Skeletal muscle tissue (tissue), 4 donors: ENCODE measurements around the gene PPP1R14C. TPM values are rescaled to one million over a fixed set of nuclear protein-coding genes. Genes with fewer than 3 reads are reported as not detected.

ENCODE experiments used
- H3K27ac ChIP-seq: one replicate; pipeline ENCODE4 v1.7.0; 2013; ENCODE audit warnings: mild to moderate bottlenecking, low read depth, low read length, inconsistent platforms
- H3K27me3 ChIP-seq, 3 donors: one replicate each; pipeline ENCODE4 v1.7.0; 2013; ENCODE audit warnings: low read length in 3 of 3; ENCODE audit not compliant: control insufficient read depth in 3 of 3, insufficient read depth in 3 of 3
- H3K36me3 ChIP-seq, 3 donors: one replicate each; pipeline ENCODE4 v1.7.0; 2013; ENCODE audit warnings: low read length in 3 of 3; ENCODE audit not compliant: control insufficient read depth in 3 of 3, insufficient read depth in 3 of 3
- H3K4me1 ChIP-seq, 3 donors: one replicate each; pipeline ENCODE4 v1.7.0; 2013; ENCODE audit warnings: low read length in 3 of 3, mild to moderate bottlenecking in 3 of 3; ENCODE audit not compliant: control insufficient read depth in 3 of 3, insufficient read depth in 3 of 3
- H3K4me3 ChIP-seq, 3 donors: one replicate each; pipeline ENCODE4 v1.7.0; 2013; ENCODE audit warnings: low read length in 3 of 3
- H3K9ac ChIP-seq, 3 donors: one replicate each; pipeline ENCODE4 v1.7.0; 2013; ENCODE audit warnings: low read length in 3 of 3, mild to moderate bottlenecking in 3 of 3, moderate library complexity in 2 of 3, low read depth in 1 of 3
- H3K9me3 ChIP-seq, 3 donors: one replicate each; pipeline ENCODE4 v1.7.0; 2013; ENCODE audit warnings: low read length in 3 of 3; ENCODE audit not compliant: control insufficient read depth in 3 of 3
- total RNA-seq: library from RNA; depleted of rRNA; stranded (reverse); fragments of >200 nt; gene quantifications from one replicate; pipeline ENCODE4 v1.2.3, GENCODE V29; 2014
- donor health status: Osteomylitis.

Gene PPP1R14C
- total RNA-seq, 1 donor from 2014 or later, result 14.1 TPM

DNA sequence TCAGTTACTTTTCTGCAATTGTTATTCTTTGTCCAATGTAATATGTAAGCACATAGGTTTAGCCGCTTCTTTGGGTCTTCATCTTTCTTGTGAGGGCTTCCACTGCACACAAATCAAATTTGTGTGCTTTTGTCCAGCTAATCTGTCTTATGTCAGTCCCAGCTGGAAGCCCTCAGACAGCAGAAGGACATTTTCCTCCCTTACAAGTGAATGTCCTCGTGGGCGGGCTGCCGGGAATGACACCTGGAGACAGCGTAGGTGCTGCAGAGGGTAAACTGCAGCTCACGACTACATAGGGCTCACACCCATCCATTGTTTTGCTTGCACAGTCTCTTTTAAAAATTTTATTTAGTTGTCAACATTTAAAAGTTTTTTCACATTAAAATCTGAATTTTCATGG, 24.6 kb upstream of the PPP1R14C start:
- no peak overlapping the region for H3K9ac ChIP-seq
- H3K4me3 ChIP-seq, result no peak overlapping the region
- no peaks in the 10 kb centered on the region for H3K4me1 ChIP-seq
- H3K9me3 ChIP-seq, result no peaks in the 10 kb centered on the region
- H3K36me3 ChIP-seq, result no peaks in the 10 kb centered on the region
- no peak overlapping the region for H3K27ac ChIP-seq
- H3K27me3 ChIP-seq, result no peaks in the 10 kb centered on the region

DNA sequence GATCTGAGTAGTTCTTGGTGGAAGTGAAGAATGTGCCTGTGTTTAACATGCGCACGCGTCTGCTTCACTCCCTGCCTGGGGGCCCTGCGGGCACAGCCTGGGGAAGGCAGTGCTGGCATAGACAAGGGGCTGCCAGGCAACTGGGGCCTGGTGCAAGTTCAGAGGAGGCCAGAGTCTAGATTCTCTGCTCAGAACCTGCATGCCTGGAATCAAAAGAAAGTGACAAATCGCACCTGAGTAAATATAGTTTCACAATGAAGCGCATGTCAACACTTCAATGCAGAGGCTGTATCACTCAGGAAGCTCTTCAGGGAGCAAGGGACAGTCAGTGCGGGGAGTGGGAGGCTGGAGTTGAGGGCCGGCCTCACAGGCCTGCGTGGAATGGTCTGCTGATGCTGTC, 24.2 kb upstream of the PPP1R14C start:
- Histone ChIP-seq H3K36me3 (no peaks in the 10 kb centered on the region), H3K4me1 (no peaks in the 10 kb centered on the region), H3K27me3 (no peaks in the 10 kb centered on the region), H3K9me3 (no peaks in the 10 kb centered on the region), H3K27ac (no peak overlapping the region), H3K9ac (no peak overlapping the region), H3K4me3 (no peak overlapping the region)

- H3K9me3 ChIP-seq, result no peaks in the 10 kb centered on the region
- no peak overlapping the region for H3K27ac ChIP-seq
- peaks cover 0 to under 1% (median 0%) of the 10 kb centered on the region in 3 donors for H3K27me3 ChIP-seq
- no peaks in the 10 kb centered on the region for H3K4me1 ChIP-seq
- H3K4me3 ChIP-seq, result no peak overlapping the region
- no peak overlapping the region for H3K9ac ChIP-seq
- H3K36me3 ChIP-seq, result no peaks in the 10 kb centered on the region
Observed at GRCh38 chr6:150119173-150119572, 23.7 kb upstream of the PPP1R14C start.

DNA sequence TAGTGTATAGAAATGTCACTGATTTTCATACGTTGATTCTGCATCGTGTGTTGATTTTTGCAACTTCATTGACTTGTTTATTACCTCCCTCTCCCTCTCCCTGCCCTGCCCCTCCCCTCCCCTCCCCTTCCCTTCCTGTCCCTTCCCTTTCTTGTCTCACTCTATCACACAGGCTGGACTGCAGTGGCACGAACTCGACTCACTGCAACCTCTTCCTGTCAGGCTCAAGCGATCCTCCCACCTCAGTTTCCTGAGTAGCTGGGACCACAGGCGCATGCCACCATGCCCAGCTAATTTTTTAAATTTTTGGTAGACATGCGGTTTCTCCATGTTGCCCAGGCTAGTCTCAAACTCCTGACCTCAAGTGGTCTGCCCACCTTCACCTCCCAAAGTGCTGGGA, 19.2 kb upstream of the PPP1R14C start:
- H3K9me3 ChIP-seq, result no peaks in the 10 kb centered on the region
- peaks cover 0 to 5% (median 3%) of the 10 kb centered on the region in 3 donors for H3K27me3 ChIP-seq
- H3K36me3 ChIP-seq, result no peaks in the 10 kb centered on the region
- no peak overlapping the region for H3K9ac ChIP-seq
- H3K27ac ChIP-seq, result no peak overlapping the region
- no peaks in the 10 kb centered on the region for H3K4me1 ChIP-seq
- H3K4me3 ChIP-seq, result no peak overlapping the region

DNA sequence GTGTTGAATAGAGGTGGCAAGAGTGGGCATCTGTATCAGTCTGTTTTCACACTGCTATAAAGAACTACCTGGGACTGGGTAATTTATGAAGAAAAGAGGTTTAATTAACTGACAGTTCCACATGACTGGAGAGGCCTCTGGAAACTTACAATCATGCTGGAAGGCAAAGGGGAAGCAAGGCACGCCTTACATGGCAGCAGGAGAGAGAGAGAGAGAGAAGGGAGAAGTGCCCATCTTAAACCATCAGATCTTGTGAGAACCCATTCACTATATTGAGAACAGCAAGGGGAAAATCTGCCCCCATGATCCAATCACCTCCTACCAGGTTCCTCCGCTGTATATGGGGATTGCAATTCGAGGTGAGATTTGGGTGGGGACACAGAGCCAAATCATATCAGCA, 18.6 kb upstream of the PPP1R14C start:
- Histone ChIP-seq H3K27me3 (peaks cover 0 to 5% (median 3%) of the 10 kb centered on the region in 3 donors), H3K9me3 (no peaks in the 10 kb centered on the region), H3K9ac (no peak overlapping the region), H3K27ac (no peak overlapping the region), H3K4me1 (no peaks in the 10 kb centered on the region), H3K4me3 (no peak overlapping the region), H3K36me3 (no peaks in the 10 kb centered on the region)

GRCh38 chr6:150126641-150127291, 16.1 kb upstream of the PPP1R14C start:
- H3K9me3 ChIP-seq, result no peaks in the 10 kb centered on the region
- H3K36me3 ChIP-seq, result no peaks in the 10 kb centered on the region
- no peak overlapping the region for H3K27ac ChIP-seq
- H3K27me3 ChIP-seq, result peaks cover 0 to 8% (median 3%) of the 10 kb centered on the region in 3 donors
- H3K9ac ChIP-seq, result no peak overlapping the region
- H3K4me3 ChIP-seq, result no peak overlapping the region
- no peaks in the 10 kb centered on the region for H3K4me1 ChIP-seq

GRCh38 chr6:150128425-150128824, 14.4 kb upstream of the PPP1R14C start:
- H3K36me3 ChIP-seq, result no peaks in the 10 kb centered on the region
- H3K4me1 ChIP-seq, result no peaks in the 10 kb centered on the region
- no peak overlapping the region for H3K9ac ChIP-seq
- H3K4me3 ChIP-seq, result no peak overlapping the region
- H3K27ac ChIP-seq, result no peak overlapping the region
- H3K27me3 ChIP-seq, result peaks cover 0 to 8% (median 3%) of the 10 kb centered on the region in 3 donors
- H3K9me3 ChIP-seq, result no peaks in the 10 kb centered on the region

DNA sequence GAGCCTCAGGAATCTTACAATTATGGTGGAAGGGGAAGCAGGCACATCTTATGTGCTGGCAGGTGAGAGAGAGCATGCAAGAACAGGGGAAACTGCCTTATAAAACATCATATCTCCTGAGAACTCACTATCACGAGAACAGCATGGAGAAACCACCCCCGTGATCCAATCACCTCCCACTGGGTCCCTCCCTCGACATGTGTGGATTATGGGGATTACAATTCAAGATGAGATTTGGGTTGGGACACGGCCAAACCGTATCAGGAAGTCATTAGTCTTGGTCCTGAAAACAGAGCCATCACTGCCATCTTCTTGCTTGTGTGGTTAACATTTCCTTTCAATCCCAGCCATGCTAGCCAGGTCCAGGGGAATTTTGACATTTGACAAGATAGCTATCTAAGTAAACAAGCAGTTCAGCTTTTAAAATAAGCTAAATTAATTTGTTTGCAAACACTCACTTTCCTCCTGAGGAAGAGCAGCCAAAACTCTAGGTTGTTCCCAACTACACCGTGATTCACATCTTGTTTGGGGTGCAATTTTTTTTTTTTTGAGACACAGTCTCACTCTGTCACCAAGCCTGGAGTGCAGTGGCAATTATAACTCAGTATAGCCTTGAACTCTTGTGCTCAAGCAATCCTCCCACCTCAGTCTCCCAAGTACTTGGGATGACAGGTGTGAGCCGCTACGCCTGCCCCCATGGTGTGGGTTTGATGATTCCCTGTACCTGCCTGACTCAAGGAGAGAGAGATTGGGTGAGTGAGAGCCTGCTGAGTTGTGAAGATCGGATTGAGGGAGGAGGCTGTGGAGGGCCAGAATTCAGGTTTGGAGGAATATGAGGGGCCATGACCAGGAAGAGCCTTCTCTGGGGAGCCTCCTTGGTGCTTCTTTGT, 13.0 kb upstream of the PPP1R14C start:
- no peak overlapping the region for H3K4me3 ChIP-seq
- no peaks in the 10 kb centered on the region for H3K4me1 ChIP-seq
- no peak overlapping the region for H3K9ac ChIP-seq
- no peaks in the 10 kb centered on the region for H3K36me3 ChIP-seq
- no peaks in the 10 kb centered on the region for H3K9me3 ChIP-seq
- H3K27ac ChIP-seq, result no peak overlapping the region
- H3K27me3 ChIP-seq, result peaks cover 0 to 8% (median 0%) of the 10 kb centered on the region in 3 donors

GRCh38 chr6:150133686-150134085, 9.2 kb upstream of the PPP1R14C start:
- no peak overlapping the region for H3K4me3 ChIP-seq
- H3K9ac ChIP-seq, result no peak overlapping the region
- no peaks in the 10 kb centered on the region for H3K36me3 ChIP-seq
- peaks cover 0 to 5% (median 0%) of the 10 kb centered on the region in 3 donors for H3K27me3 ChIP-seq
- no peaks in the 10 kb centered on the region for H3K9me3 ChIP-seq
- H3K4me1 ChIP-seq, result no peaks in the 10 kb centered on the region
- H3K27ac ChIP-seq, result no peak overlapping the region

DNA sequence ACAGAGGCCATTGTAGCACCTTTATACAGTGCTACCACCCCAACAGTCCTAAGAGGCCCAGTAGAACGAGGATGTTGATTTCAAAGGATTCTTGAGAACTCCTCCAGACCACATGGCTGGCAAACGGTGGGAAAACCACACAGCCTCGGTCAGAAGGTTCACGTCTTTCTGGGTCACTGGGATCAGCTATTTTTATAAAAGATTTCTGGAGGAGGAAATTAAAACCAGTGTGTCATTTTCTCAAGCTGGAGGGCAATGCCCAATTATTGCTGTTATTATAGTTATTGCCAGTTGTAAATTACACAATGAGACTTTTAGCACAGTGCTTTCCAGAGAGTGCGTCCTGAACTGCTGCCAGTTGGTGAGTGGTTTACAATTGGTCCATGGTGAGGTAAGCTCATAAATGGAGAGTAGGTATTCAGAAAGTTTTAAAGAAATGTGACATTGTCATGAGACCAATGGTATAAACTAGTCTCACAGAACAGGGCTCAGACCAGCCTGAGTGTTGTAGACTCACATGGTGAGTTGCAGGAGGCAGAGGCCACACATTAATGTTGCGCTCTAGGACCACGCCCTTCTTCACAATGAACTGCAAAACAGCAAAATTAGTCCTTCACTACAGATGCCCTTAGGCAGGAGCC, 8.4 kb upstream of the PPP1R14C start:
- H3K27ac ChIP-seq, result no peak overlapping the region
- H3K9ac ChIP-seq, result no peak overlapping the region
- peaks cover 0 to 6% (median 0%) of the 10 kb centered on the region in 3 donors for H3K27me3 ChIP-seq
- no peak overlapping the region for H3K4me3 ChIP-seq
- H3K9me3 ChIP-seq, result no peaks in the 10 kb centered on the region
- no peaks in the 10 kb centered on the region for H3K36me3 ChIP-seq
- H3K4me1 ChIP-seq, result no peaks in the 10 kb centered on the region
